Kidney capillary endothelial cell (primary cell): ENCODE measurements around the gene P2RY6.
A peak's percentile ranks its signal among the peaks of the same experiment; 100 is the strongest.

ENCODE experiments used
- DNase-seq: peaks from one replicate; pipeline ENCODE4 v3.0.0-alpha.2; 2018; ENCODE audit warnings: low spot score

Gene P2RY6

GRCh38 chr11:73316422-73316821, 44.3 kb downstream of the P2RY6 start:
- DNase-seq: no peak

GRCh38 chr11:73317373-73317772, 45.2 kb downstream of the P2RY6 start:
- DNase-seq: no peak

GRCh38 chr11:73317803-73318202, 45.7 kb downstream of the P2RY6 start:
- DNase-seq: no peak

GRCh38 chr11:73318501-73319011, 46.4 kb downstream of the P2RY6 start:
- DNase-seq: no peak

- DNase-seq: no peak
Measured at GRCh38 chr11:73320763-73321603, 48.8 kb downstream of the P2RY6 start.

GRCh38 chr11:73321604-73322381, 49.7 kb downstream of the P2RY6 start:
- peak; percentile 88 for DNase-seq

- no peak for DNase-seq
Measured at GRCh38 chr11:73322382-73323306, 50.5 kb downstream of the P2RY6 start.

- DNase-seq: peak; percentile 63
Measured at GRCh38 chr11:73323464-73323863, 51.3 kb downstream of the P2RY6 start.

GRCh38 chr11:73324116-73324515, 52.0 kb downstream of the P2RY6 start:
- no peak for DNase-seq

- no peak for DNase-seq
Measured at GRCh38 chr11:73324665-73325035, 52.5 kb downstream of the P2RY6 start.

- no peak for DNase-seq
Measured at GRCh38 chr11:73325036-73325981, 53.2 kb downstream of the P2RY6 start.

GRCh38 chr11:73326929-73327811, 55.0 kb downstream of the P2RY6 start:
- DNase-seq: no peak

- DNase-seq: no peak
Measured at GRCh38 chr11:73327812-73328364, 55.8 kb downstream of the P2RY6 start.

- no peak for DNase-seq
Measured at GRCh38 chr11:73330569-73331093, 58.5 kb downstream of the P2RY6 start.

- DNase-seq: no peak
Measured at GRCh38 chr11:73331138-73331916, 59.2 kb downstream of the P2RY6 start.

- no peak for DNase-seq
Measured at GRCh38 chr11:73333173-73333572, 61.0 kb downstream of the P2RY6 start.

GRCh38 chr11:73333640-73334383, 61.7 kb downstream of the P2RY6 start:
- peak; percentile 53 for DNase-seq
